Right lobe of liver (tissue), 6 donors: Measurements from ENCODE around the gene NDOR1. TPM values are rescaled to one million over a fixed set of nuclear protein-coding genes. Genes with fewer than 3 reads are reported as not detected.

ENCODE experiments used
- ATAC-seq, 4 donors: fragments of 200-7000 bp; cut with Tn5 transposase; one replicate each; pipeline ENCODE4 v1.9.1; 2020; ENCODE audit warnings: mild to moderate bottlenecking in 4 of 4, moderate library complexity in 4 of 4
- DNase-seq, 3 donors: peaks; one replicate each; pipeline ENCODE4 v3.0.0-alpha.2; 2020
- H3K27ac ChIP-seq, 3 donors: fragments of 200-600 bp; one replicate each; pipeline ENCODE4 v1.8.0; 2022
- H3K27me3 ChIP-seq, 2 donors: fragments of 200-600 bp; one replicate each; pipeline ENCODE4 v1.8.0; 2022
- H3K36me3 ChIP-seq, 4 donors: fragments of 200-600 bp; sonication (generic) in 1 of 4; one replicate each; pipeline versions ENCODE4 v1.5.1 to v1.8.0; 2017 to 2022; ENCODE audit warnings: control low read depth in 1 of 4
- H3K4me1 ChIP-seq, 4 donors: fragments of 200-600 bp; sonication (generic) in 1 of 4; one replicate each; pipeline versions ENCODE4 v1.5.1 to v1.8.0; 2017 to 2022; ENCODE audit warnings: control low read depth in 1 of 4
- H3K4me3 ChIP-seq, 3 donors: fragments of 200-600 bp; one replicate each; pipeline ENCODE4 v1.8.0; 2022
- H3K9me3 ChIP-seq, 4 donors: fragments of 200-600 bp; sonication (generic) in 1 of 4; one replicate each; pipeline versions ENCODE4 v1.5.1 to v1.8.0; 2017 to 2022; ENCODE audit warnings: control low read depth in 1 of 4
- CTCF ChIP-seq, 4 donors: fragments of 200-600 bp in 3 of 4; fragments of 450-650 bp in 1 of 4; IDR thresholded peaks; one replicate each; pipeline versions ENCODE4 v1.5.1 to v1.8.0; 2016 to 2022; ENCODE audit warnings: antibody characterized with exemption in 4 of 4, mild to moderate bottlenecking in 2 of 4
- POLR2A ChIP-seq: fragments of 450-650 bp; IDR thresholded peaks from one replicate; pipeline ENCODE4 v1.6.1; 2017; ENCODE audit warnings: antibody characterized with exemption, mild to moderate bottlenecking
- WGBS: methylation state at CpG from one replicate; pipeline ENCODE4 v1.1.6; 2018; ENCODE audit warnings: low coverage, low lambda C conversion rate; ENCODE audit not compliant: insufficient coverage; ENCODE audit errors: missing lambda C conversion rate; 5-methylcytosine and 5-hydroxymethylcytosine counted together
- intact Hi-C, 2 donors: fragments of 100-400 bp; cut with DNase I; formaldehyde crosslinking; loops; one replicate each; pipeline versions ENCODE4 v1.11.2 to v1.14.1; 2022
- total RNA-seq, 6 experiments: library from RNA; depleted of rRNA in 2 of 6; stranded (reverse); fragments of >200 nt in 2 of 6; fragmentation: NEBNext Ultra II Directional in 3 of 6; extraction: Animal tissue kit (Norgen Biotek cat#: 25700) in 3 of 6; gene quantifications; one replicate each; pipeline versions ENCODE4 v1.1.0 to v1.2.4, GENCODE V29; 2016 to 2023
- donor health status: DM: no; HTN: yes; CAD: no.
- donor health status: DM: no; HTN: no; CAD: no.
- donor health status: DM: no; HTN: no; CAD: no.
- donor health status: DM: no; HTN: yes; CAD: no.
- donor health status: DM: no; HTN: yes; CAD: no.

NDOR1 gene
- total RNA-seq, 6 experiments from 2014 or later, result 4.7 to 9.6 (median 7.4) TPM

- no peaks in the 10 kb centered on the region for H3K36me3 ChIP-seq
- H3K27ac ChIP-seq, result no peak overlapping the region
- no peak overlapping the region for H3K4me3 ChIP-seq
- H3K4me1 ChIP-seq, result peaks cover 0 to 26% (median 0%) of the 10 kb centered on the region in 4 donors
- DNase-seq (no peak), ATAC-seq (no peak)
- WGBS, result 70% methylated on average over 4 of the region's 34 CpGs
- H3K9me3 ChIP-seq, result no peaks in the 10 kb centered on the region
- no peak for TF ChIP-seq POLR2A
- no peak for TF ChIP-seq CTCF (IDR thresholded peaks at IDR 0.05)
- intact Hi-C loops, result loop anchor here in 1 of 2 donors (10.0 kb wide), 1 partner anchor 610 kb away; no protein-coding TSS in a partner anchor
- H3K27me3 ChIP-seq, result peaks cover 6 to 63% of the 10 kb centered on the region in 2 donors
Observed at GRCh38 chr9:137164370-137165249, 40.9 kb upstream of the NDOR1 start.

- no peaks in the 10 kb centered on the region for H3K9me3 ChIP-seq
- no peaks in the 10 kb centered on the region for H3K36me3 ChIP-seq
- peaks cover 6 to 70% of the 10 kb centered on the region in 2 donors for H3K27me3 ChIP-seq
- WGBS, result 71% methylated on average over 12 of the region's 32 CpGs
- DNase-seq (no peak), ATAC-seq (no peak)
- H3K27ac ChIP-seq, result no peak overlapping the region
- TF ChIP-seq POLR2A, result no peak
- TF ChIP-seq CTCF (IDR thresholded peaks at IDR 0.05), result no peak
- intact Hi-C loops, result loop anchor here in 1 of 2 donors (10.0 kb wide), 1 partner anchor 609 kb away; no protein-coding TSS in a partner anchor
- peaks cover 0 to 30% (median 0%) of the 10 kb centered on the region in 4 donors for H3K4me1 ChIP-seq
- H3K4me3 ChIP-seq, result no peak overlapping the region
Observed at GRCh38 chr9:137165250-137165836, 40.2 kb upstream of the NDOR1 start.

DNA sequence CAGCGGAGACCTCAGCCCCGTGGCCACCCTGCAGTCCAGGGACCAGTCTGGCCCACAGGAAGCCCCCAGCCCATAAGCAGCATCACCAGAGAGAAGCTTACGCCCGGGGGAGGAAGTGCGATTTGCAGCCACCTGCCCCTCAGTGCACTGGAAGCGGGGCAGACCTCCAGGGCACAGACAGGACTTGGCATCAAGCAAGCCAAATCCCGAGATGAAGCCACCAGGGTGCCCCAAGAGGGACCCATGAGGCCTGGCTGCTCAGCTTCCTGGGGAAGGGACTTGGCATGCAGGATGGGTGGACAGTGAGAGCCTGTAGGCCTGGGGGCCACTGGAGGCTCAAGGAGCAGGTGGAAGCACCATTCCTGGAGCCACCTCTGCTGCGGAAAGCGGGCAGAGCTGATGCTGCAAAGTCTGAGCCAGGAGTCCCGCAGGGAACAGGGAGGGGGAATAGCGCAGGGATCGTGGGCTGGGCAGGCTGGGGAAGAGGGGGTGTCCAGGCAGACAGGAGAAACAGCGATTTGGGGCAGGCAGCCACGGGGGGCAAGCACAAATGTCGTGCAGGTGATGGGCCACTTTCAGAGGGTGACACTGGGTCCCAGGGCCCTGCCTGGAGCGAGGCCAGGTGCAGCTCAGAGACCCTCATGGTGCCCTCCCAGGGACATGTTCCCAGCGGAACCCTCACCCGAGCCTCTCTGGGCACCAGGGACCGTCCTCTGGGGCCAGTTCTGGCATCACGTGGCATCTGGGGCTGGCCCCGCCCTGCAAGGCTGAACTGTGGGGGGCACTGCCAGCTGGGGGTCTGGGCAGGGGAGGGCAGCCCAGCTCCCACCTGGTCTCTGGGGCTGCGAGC, 38.9 kb upstream of the NDOR1 start:
- WGBS, result no CpG with 5 or more reads among the region's 22 CpGs
- no peak overlapping the region for H3K4me3 ChIP-seq
- H3K27ac ChIP-seq, result no peak overlapping the region
- DNase-seq (no peak), ATAC-seq (no peak)
- TF ChIP-seq CTCF (IDR thresholded peaks at IDR 0.05) (no peak), POLR2A (no peak)
- H3K27me3 ChIP-seq, result peaks cover 6 to 71% of the 10 kb centered on the region in 2 donors
- intact Hi-C loops, result loop anchor here in 1 of 2 donors (10.0 kb wide), 1 partner anchor 608 kb away; no protein-coding TSS in a partner anchor
- H3K4me1 ChIP-seq, result peaks cover 0 to 30% (median 0%) of the 10 kb centered on the region in 4 donors
- no peaks in the 10 kb centered on the region for H3K36me3 ChIP-seq
- H3K9me3 ChIP-seq, result no peaks in the 10 kb centered on the region

- Histone ChIP-seq H3K27me3 (peaks cover 2 to 63% of the 10 kb centered on the region in 2 donors), H3K36me3 (no peaks in the 10 kb centered on the region), H3K27ac (no peak overlapping the region), H3K4me3 (no peak overlapping the region), H3K4me1 (peaks cover 0 to 30% (median 0%) of the 10 kb centered on the region in 4 donors), H3K9me3 (no peaks in the 10 kb centered on the region)
- ATAC-seq (no peak), DNase-seq (no peak)
- 0% methylated on average over 7 of the region's 44 CpGs for WGBS
- TF ChIP-seq POLR2A, result no peak
- TF ChIP-seq CTCF (IDR thresholded peaks at IDR 0.05), result no peak
- intact Hi-C loops, result loop anchor here in 1 of 2 donors (10.0 kb wide), 1 partner anchor 607 kb away; no protein-coding TSS in a partner anchor
Observed at GRCh38 chr9:137167277-137167746, 38.2 kb upstream of the NDOR1 start.
